Cardiac fibroblast (primary cell): ENCODE data around the gene MUC5B.

Source experiments
- DNase-seq, 2 donors: peaks; one replicate each; pipeline versions ENCODE4 v3.0.0 to v3.0.0-alpha.2; 2010; ENCODE audit warnings: low read depth in 2 of 2
- H3K4me3 ChIP-seq, 2 donors: replicated peaks in 1 of 2; 1 replicate in 1 of 2; 2 replicates in 1 of 2; pipeline ENCODE4 v1.5.1; 2011; ENCODE audit warnings: low read depth in 2 of 2, low read length in 2 of 2, mild to moderate bottlenecking in 2 of 2, moderate library complexity in 1 of 2
- TF ChIP-seq, protein P1 (sequence below): IDR thresholded peaks from one replicate; pipeline ENCODE4 v1.5.1; 2011; ENCODE audit warnings: low read depth, mild to moderate bottlenecking, low read length, inconsistent platforms

Gene MUC5B

DNA sequence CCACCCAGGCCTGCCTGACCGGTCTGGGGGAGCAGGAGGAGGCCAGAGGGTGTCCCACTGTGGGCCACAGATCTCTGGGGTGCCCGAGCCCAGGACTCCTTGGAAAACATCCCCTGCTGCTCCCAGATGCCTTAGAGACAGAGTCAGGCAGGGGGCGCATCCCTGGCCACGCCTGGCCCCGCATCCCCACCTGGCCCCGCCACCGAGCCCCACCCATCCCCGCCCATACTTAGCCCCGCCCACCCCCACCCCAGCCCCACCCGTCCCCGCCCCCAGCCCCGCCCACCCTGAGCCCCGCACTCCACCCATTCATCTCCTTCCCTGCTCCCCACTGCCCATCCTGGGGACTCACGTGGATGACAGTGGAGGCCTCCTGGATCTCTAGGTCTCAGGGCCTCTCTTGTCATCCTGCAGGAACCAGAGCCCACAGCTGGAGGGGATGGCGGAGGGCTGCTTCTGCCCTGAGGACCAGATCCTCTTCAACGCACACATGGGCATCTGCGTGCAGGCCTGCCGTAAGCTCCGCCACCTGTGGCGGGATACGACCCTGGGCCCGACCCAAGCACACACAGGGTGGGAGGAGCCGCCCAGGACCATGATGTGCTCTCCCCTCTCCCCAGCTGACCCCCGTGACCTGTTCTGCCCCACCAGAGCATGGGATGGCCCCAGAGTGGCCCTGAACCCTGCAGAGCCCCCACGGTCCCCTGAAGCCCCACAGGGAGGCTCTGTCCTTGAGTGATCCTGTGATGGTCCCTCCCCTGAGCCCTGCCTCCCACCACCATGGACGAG lies 33.6 kb downstream of the MUC5B start:
- TF ChIP-seq, protein P1, sequence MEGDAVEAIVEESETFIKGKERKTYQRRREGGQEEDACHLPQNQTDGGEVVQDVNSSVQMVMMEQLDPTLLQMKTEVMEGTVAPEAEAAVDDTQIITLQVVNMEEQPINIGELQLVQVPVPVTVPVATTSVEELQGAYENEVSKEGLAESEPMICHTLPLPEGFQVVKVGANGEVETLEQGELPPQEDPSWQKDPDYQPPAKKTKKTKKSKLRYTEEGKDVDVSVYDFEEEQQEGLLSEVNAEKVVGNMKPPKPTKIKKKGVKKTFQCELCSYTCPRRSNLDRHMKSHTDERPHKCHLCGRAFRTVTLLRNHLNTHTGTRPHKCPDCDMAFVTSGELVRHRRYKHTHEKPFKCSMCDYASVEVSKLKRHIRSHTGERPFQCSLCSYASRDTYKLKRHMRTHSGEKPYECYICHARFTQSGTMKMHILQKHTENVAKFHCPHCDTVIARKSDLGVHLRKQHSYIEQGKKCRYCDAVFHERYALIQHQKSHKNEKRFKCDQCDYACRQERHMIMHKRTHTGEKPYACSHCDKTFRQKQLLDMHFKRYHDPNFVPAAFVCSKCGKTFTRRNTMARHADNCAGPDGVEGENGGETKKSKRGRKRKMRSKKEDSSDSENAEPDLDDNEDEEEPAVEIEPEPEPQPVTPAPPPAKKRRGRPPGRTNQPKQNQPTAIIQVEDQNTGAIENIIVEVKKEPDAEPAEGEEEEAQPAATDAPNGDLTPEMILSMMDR: no peak
- no peak for DNase-seq
- no peak overlapping the region for H3K4me3 ChIP-seq

DNA sequence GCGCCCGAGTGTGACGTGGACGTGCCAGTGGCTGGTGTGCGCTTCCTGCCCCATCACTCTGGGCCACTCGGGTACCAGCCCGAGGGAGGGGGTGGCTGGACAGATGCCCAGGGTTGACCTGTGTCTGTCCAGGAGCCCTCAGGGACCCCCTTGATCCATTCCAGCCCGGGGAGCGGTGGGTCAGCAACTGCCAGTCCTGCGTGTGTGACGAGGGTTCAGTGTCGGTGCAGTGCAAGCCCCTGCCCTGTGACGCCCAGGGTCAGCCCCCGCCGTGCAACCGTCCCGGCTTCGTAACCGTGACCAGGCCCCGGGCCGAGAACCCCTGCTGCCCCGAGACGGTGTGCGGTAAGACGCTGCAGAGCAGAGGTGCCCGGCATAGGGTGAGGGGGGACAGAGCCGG lies 34.5 kb downstream of the MUC5B start:
- TF ChIP-seq, protein P1: no peak
- DNase-seq: no peak
- H3K4me3 ChIP-seq: no peak overlapping the region

DNA sequence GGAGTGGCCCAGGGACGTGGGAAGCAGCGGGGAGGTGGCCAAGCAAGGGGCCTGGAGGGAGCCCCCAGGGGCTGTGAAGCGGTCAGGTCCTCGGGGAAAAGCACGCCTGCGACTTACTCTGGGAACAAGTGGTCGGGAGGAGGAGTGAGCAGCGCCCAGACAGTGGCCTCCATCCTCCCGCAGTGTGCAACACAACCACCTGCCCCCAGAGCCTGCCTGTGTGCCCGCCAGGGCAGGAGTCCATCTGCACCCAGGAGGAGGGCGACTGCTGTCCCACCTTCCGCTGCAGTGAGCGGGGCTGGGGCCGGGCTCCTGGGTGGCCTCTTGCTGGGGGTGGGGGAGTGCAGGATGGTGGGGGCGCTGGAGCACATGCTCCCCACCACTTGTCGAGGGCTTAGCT lies 35.0 kb downstream of the MUC5B start:
- TF ChIP-seq, protein P1: no peak
- H3K4me3 ChIP-seq: no peak overlapping the region
- DNase-seq: no peak

DNA sequence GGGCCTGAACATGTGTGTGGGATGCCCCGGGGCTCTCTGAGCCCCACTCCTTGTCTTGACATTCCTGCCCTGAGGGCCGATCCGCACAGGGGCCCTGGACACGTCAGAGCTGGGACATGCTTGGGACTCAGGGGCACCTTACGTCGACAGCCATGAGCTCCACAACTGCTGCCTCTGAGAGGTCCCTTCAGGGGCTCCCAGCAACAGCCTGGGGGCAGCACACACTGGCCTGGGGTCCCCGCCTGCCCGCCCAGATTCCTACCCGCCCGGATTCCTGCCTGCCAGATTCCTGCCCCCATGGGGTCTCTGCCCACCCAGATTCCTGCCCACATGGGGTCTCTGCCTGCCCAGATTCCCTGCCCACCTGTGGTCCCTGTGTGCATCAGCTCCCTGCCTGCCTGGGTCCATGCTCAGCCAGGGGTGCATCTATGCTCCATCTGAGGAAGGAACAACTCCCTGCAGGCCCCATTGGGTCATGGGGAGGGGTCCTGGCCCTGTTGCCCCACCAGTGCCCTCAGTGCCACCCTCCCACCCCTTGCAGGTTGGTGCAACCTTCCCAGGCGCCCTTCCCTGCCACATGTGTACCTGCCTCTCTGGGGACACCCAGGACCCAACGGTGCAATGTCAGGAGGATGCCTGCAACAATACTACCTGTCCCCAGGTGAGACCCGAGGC lies 35.7 kb downstream of the MUC5B start:
- TF ChIP-seq, protein P1: no peak
- DNase-seq: no peak

DNA sequence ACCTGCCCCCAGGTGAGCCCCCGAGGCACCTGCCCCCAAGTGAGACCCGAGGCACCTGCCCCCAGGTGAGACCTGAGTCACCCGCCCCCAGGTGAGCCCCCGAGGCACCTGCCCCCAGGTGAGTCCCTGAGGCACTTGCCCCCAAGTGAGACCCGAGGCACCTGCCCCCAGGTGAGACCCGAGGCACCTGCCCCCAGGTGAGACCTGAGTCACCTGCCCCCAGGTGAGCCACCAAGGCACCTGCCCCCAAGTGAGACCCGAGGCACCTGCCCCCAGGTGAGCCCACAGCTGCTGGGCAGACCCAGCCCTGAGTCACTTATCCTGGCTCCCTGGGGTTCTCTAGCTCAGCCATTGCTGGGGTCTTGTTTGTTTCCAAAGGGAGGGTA lies 36.2 kb downstream of the MUC5B start:
- no peak for DNase-seq
- H3K4me3 ChIP-seq: no peak overlapping the region
- TF ChIP-seq, protein P1: no peak

More for the DNA sequence above, 35.7 kb downstream of the MUC5B start:
- no peak overlapping the region for H3K4me3 ChIP-seq

DNA sequence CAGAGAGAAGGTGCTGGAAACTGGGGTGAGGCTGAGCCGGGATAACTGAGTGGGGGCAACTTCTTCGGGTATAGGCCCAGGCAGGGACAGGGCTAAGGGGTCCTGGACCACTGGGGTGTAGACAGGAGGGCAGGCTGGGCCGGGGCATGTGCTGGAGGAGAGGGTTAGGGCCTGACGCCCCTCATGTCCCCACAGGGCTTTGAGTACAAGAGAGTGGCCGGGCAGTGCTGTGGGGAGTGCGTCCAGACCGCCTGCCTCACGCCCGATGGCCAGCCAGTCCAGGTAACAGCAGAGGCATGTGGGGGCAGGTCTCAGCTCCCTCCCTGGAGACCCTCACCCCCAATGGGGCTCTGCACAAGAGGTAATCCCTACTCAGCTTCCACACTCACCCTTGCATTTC lies 36.7 kb downstream of the MUC5B start:
- DNase-seq: no peak
- H3K4me3 ChIP-seq: no peak overlapping the region
- TF ChIP-seq, protein P1: no peak
